ENCODE data around the gene ANKS1A. TPM values are rescaled to one million over a fixed set of nuclear protein-coding genes. Genes with fewer than 3 reads are reported as not detected.

The ANKS1A gene
- total RNA-seq, 1 experiment from 2014 or later, result 26.5 TPM

DNA sequence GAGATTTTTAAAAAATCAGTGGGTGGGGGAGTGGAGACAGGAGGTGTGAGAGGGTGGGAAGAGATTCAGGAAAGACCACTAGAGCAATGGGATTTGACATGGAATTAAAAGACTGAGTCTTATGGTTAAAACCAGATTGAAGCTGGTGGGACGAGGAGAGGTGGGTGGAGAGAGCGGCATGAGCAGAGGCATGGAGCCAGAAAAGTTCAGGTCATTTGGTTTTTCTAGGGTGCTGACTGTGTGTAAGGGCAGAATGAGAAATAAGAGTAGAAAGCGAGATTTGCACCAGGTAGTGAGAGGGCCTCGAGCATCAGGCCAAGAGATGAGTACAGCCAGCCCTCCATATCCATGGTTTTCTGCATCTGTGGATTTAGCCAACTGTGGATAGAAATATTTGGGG lies 130.8 kb downstream of the ANKS1A start:
- WGBS (ENCODE audit: extremely low coverage, insufficient read length, low lambda C conversion rate), result no CpG with 5 or more reads among the region's 4 CpGs
- Histone ChIP-seq H3K79me1 (ENCODE audit: insufficient read depth, low read depth, low read length, poor library complexity, severe bottlenecking) (no peaks in the 10 kb centered on the region), H3K79me2 (ENCODE audit: insufficient read depth, low read length) (no peaks in the 10 kb centered on the region), H3K27ac (ENCODE audit: insufficient read length, low read depth, low read length) (no peak overlapping the region), H3K23me2 (ENCODE audit: insufficient read length, low read depth, low read length, poor library complexity, severe bottlenecking) (no peaks in the 10 kb centered on the region), H3K23ac (ENCODE audit: insufficient read length, low read depth, low read length) (no peak overlapping the region), H3K9me3 (ENCODE audit: control insufficient read depth, low read depth, low read length) (no peaks in the 10 kb centered on the region), H2BK5ac (ENCODE audit: insufficient read length, low read length) (no peak overlapping the region), H3T11ph (ENCODE audit: low read length) (no peak overlapping the region), H4K5ac (ENCODE audit: insufficient read length, low read depth, low read length) (no peak overlapping the region), H3K27me3 (ENCODE audit: insufficient read depth, low read length) (no peaks in the 10 kb centered on the region), H3K14ac (ENCODE audit: insufficient read depth, low read length) (no peak overlapping the region), H2AFZ (ENCODE audit: low read length) (no peak overlapping the region), H3K4me1 (ENCODE audit: insufficient read depth, low read length) (peaks cover 20% of the 10 kb centered on the region), H2BK12ac (ENCODE audit: insufficient read length, low read depth, low read length) (no peak overlapping the region), H3K56ac (ENCODE audit: insufficient read length, low read depth, low read length) (no peak overlapping the region), H3K4me2 (ENCODE audit: insufficient read depth, insufficient read length, low read length) (no peak overlapping the region), H2BK20ac (ENCODE audit: low read depth, low read length, poor library complexity, severe bottlenecking) (no peak overlapping the region), H4K20me1 (ENCODE audit: control insufficient read depth, insufficient read depth, insufficient read length) (no peaks in the 10 kb centered on the region), H2BK15ac (ENCODE audit: low read depth, low read length) (no peak overlapping the region), H4K91ac (ENCODE audit: insufficient read length, low read depth, low read length) (no peak overlapping the region), H2BK120ac (ENCODE audit: low read depth, low read length, poor library complexity, severe bottlenecking) (no peak overlapping the region), H3K4ac (ENCODE audit: low read depth, low read length) (no peak overlapping the region), H2AK5ac (ENCODE audit: insufficient read length, low read length) (no peak overlapping the region), H3K18ac (ENCODE audit: insufficient read length, low read depth, low read length) (no peak overlapping the region), H3K9ac (ENCODE audit: extremely low read depth, insufficient read length, low read length) (no peak overlapping the region), H4K8ac (replicated peaks; ENCODE audit: insufficient read length, low read depth, low read length) (no peak overlapping the region)
- H3K27me3 Mint-ChIP-seq (ENCODE audit: low read depth), result no peaks in the 10 kb centered on the region; the same call in 1 of the 2 replicates
- peak overlapping the region; percentile 11 to 67 (median 62); a peak in 4 of 7 replicates for H3K27ac Mint-ChIP-seq
- TF ChIP-seq, protein P1, sequence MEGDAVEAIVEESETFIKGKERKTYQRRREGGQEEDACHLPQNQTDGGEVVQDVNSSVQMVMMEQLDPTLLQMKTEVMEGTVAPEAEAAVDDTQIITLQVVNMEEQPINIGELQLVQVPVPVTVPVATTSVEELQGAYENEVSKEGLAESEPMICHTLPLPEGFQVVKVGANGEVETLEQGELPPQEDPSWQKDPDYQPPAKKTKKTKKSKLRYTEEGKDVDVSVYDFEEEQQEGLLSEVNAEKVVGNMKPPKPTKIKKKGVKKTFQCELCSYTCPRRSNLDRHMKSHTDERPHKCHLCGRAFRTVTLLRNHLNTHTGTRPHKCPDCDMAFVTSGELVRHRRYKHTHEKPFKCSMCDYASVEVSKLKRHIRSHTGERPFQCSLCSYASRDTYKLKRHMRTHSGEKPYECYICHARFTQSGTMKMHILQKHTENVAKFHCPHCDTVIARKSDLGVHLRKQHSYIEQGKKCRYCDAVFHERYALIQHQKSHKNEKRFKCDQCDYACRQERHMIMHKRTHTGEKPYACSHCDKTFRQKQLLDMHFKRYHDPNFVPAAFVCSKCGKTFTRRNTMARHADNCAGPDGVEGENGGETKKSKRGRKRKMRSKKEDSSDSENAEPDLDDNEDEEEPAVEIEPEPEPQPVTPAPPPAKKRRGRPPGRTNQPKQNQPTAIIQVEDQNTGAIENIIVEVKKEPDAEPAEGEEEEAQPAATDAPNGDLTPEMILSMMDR (conservative IDR thresholded peaks at IDR 0.05), result no peak
- H3K9me3 Mint-ChIP-seq, result no peaks in the 10 kb centered on the region
- H3K4me1 Mint-ChIP-seq, result peaks cover 53 to 59% of the 10 kb centered on the region in 2 experiments
- DNase-seq, result no peak
- peaks cover 7 to 25% (median 13%) of the 10 kb centered on the region in 3 experiments; a peak in 4 of 7 replicates for H3K36me3 Mint-ChIP-seq (ENCODE audit: insufficient read depth in 1 of 3, low read depth in 3 of 3)
- no peak overlapping the region for H3K4me3 Mint-ChIP-seq

Data from H9 (cell line).